ENCODE results near the gene SYS1. TPM values are rescaled to one million over a fixed set of nuclear protein-coding genes. Genes with fewer than 3 reads are reported as not detected.
"Not testable (repeated sequence)": the region's sequence is repeated elsewhere in the genome, so short reads cannot be mapped to it uniquely, and the experiment has no call there.

Gene SYS1
- total and polyA plus RNA-seq, 3 donors from 2014 or later, result 20.0 to 34.6 (median 33.1) TPM

- Histone ChIP-seq H3K9me3 (no peaks in the 10 kb centered on the region), H3K27me3 (no peaks in the 10 kb centered on the region), H3K36me3 (ENCODE audit: low read depth, missing control alignments) (no peaks in the 10 kb centered on the region), H3K4me1 (peaks cover 6% of the 10 kb centered on the region), H3K4me3 (peak within 1 kb of the TSS; percentile 61 to 76), H3K27ac (peak within 1 kb of the TSS; percentile 80 to 85)
- no peak for TF ChIP-seq POLR2A (IDR thresholded peaks at IDR 0.05)
- TF ChIP-seq CTCF (IDR thresholded peaks at IDR 0.05), result no peak
- WGBS, 2 donors, result 2 to 21% methylated on average over 2 to 51 of the region's 77 CpGs
- peak; percentile 69 for DNase-seq
- intact Hi-C loops (cut with DNase I; ENCODE audit: low total_unique reads), result no loop called here
Measured at GRCh38 chr20:45347936-45348778, 14.8 kb upstream of the SYS1 start, which contains the start of gene SDC4. Gene SDC4 (minus strand): TSS chr20:45348424. CDS start chr20:45348384, 40 bp downstream.

GRCh38 chr20:45350217-45350616 lies 12.7 kb upstream of the SYS1 start:
- TF ChIP-seq POLR2A (IDR thresholded peaks at IDR 0.05), result no peak
- TF ChIP-seq CTCF (IDR thresholded peaks at IDR 0.05), result no peak

GRCh38 chr20:45350795-45351194 lies 12.2 kb upstream of the SYS1 start:
- H3K4me3 ChIP-seq; H3K4me1 ChIP-seq; H3K36me3 ChIP-seq (ENCODE audit: low read depth, missing control alignments); H3K9me3 ChIP-seq; DNase-seq; intact Hi-C loops (cut with DNase I; ENCODE audit: low total_unique reads); H3K27me3 ChIP-seq; H3K27ac ChIP-seq: not testable (repeated sequence)
- 91 to 93% methylated on average over 10 of the region's 10 CpGs for WGBS, 2 donors

More at GRCh38 chr20:45350217-45350616, 12.7 kb upstream of the SYS1 start:
- intact Hi-C loops (cut with DNase I; ENCODE audit: low total_unique reads), result no loop called here
- H3K36me3 ChIP-seq (ENCODE audit: low read depth, missing control alignments), result no peaks in the 10 kb centered on the region
- WGBS, 2 donors, result 74 to 91% methylated on average over 1 of the region's 1 CpG
- H3K4me3 ChIP-seq, result no peak overlapping the region
- no peak for DNase-seq
- H3K9me3 ChIP-seq, result no peaks in the 10 kb centered on the region
- H3K4me1 ChIP-seq, result no peaks in the 10 kb centered on the region
- H3K27me3 ChIP-seq, result no peaks in the 10 kb centered on the region
- no peak overlapping the region for H3K27ac ChIP-seq

GRCh38 chr20:45352729-45353128 lies 10.2 kb upstream of the SYS1 start:
- no peaks in the 10 kb centered on the region for H3K27me3 ChIP-seq
- no peak overlapping the region for H3K4me3 ChIP-seq
- TF ChIP-seq POLR2A (IDR thresholded peaks at IDR 0.05) (no peak), CTCF (IDR thresholded peaks at IDR 0.05) (no peak)
- WGBS, 2 donors, result 82 to 88% methylated on average over 3 of the region's 3 CpGs
- DNase-seq, result no peak
- peaks cover 2% of the 10 kb centered on the region for H3K4me1 ChIP-seq
- H3K27ac ChIP-seq, result no peak overlapping the region
- H3K9me3 ChIP-seq, result no peaks in the 10 kb centered on the region
- no peaks in the 10 kb centered on the region for H3K36me3 ChIP-seq (ENCODE audit: low read depth, missing control alignments)
- intact Hi-C loops (cut with DNase I; ENCODE audit: low total_unique reads), result no loop called here

DNA sequence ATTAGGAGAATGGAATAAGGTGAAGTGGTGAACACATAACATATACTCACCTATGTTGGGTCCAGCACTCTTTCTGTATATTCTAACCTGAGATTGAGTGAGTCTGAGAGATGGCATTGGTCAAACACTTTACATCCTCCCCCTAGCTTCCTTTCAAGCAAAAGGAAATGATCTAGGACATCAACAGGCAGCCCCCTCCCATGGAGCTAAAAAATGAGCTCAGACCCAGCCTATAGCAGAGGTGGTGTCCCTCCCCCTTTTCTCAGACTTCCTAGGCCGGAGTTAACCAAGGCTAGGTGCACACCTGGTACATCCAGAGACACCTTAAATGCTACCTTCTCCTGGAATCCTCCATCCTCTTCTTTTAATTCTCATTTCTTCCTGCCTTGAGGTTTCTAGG lies 9.2 kb upstream of the SYS1 start:
- TF ChIP-seq CTCF (IDR thresholded peaks at IDR 0.05) (no peak), POLR2A (IDR thresholded peaks at IDR 0.05) (no peak)
- intact Hi-C loops (cut with DNase I; ENCODE audit: low total_unique reads), result loop anchor here (2.0 kb wide), 1 partner anchor 65 kb away; no protein-coding TSS in a partner anchor
- H3K27me3 ChIP-seq, result no peaks in the 10 kb centered on the region
- H3K4me3 ChIP-seq, result no peak overlapping the region
- DNase-seq, result no peak
- no peaks in the 10 kb centered on the region for H3K9me3 ChIP-seq
- no peak overlapping the region for H3K27ac ChIP-seq
- H3K4me1 ChIP-seq, result peaks cover 12% of the 10 kb centered on the region
- H3K36me3 ChIP-seq (ENCODE audit: low read depth, missing control alignments), result no peaks in the 10 kb centered on the region
- 83 to 89% methylated on average over 1 of the region's 1 CpG for WGBS, 2 donors
